A549 (cell line): Measurements from ENCODE around the gene SLC2A4RG.

ENCODE experiments used
- CHD2 ChIP-seq: fragments of 150-350 bp; IDR thresholded peaks from 2 replicates; pipeline ENCODE4 v1.6.1; 2014; ENCODE audit warnings: low read length; ENCODE audit not compliant: partially characterized antibody
- JUN ChIP-seq, 2 experiments: fragments of >200 bp; sonication (Bioruptor Twin); formaldehyde crosslinking; IDR thresholded peaks; 2 replicates in 1 of 2; 3 replicates in 1 of 2; pipeline ENCODE4 v1.6.1; 2016 to 2017
- MAZ ChIP-seq: fragments of 150-350 bp; IDR thresholded peaks from 2 replicates; pipeline ENCODE4 v1.6.1; 2014; ENCODE audit warnings: antibody characterized with exemption, low read depth, low read length, borderline replicate concordance
- POLR2A ChIP-seq: IDR thresholded peaks from 2 replicates; pipeline ENCODE4 v1.6.1; 2012; ENCODE audit warnings: mild to moderate bottlenecking, low read length
- RARB ChIP-seq: fragments of 250-450 bp; sonication (Bioruptor Pico); IDR thresholded peaks from 2 replicates; pipeline ENCODE4 v1.8.0; 2021; ENCODE audit warnings: mild to moderate bottlenecking, moderate library complexity
- SMC3 ChIP-seq: fragments of >200 bp; sonication (Bioruptor Twin); formaldehyde crosslinking; IDR thresholded peaks from 3 replicates; pipeline ENCODE4 v1.6.1; 2018; ENCODE audit warnings: inconsistent platforms
- ZSCAN20 ChIP-seq: fragments of 250-450 bp; sonication (Bioruptor Pico); IDR thresholded peaks from 2 replicates; pipeline ENCODE4 v1.8.0; 2022; ENCODE audit warnings: mild to moderate bottlenecking, moderate library complexity
- TF ChIP-seq, protein P1 (sequence below): fragments of >200 bp; sonication (Bioruptor Twin); formaldehyde crosslinking; IDR thresholded peaks from 3 replicates; pipeline ENCODE4 v1.5.1; 2016
- TF ChIP-seq, protein P2 (sequence below): IDR thresholded peaks from 2 replicates; pipeline ENCODE4 v1.6.1; 2012
- TF ChIP-seq, protein P3 (sequence below): fragments of 200-600 bp; sonication (generic); IDR thresholded peaks from 2 replicates; pipeline ENCODE4 v1.6.1; 2016; ENCODE audit warnings: antibody characterized with exemption, mild to moderate bottlenecking, moderate library complexity

DNA sequence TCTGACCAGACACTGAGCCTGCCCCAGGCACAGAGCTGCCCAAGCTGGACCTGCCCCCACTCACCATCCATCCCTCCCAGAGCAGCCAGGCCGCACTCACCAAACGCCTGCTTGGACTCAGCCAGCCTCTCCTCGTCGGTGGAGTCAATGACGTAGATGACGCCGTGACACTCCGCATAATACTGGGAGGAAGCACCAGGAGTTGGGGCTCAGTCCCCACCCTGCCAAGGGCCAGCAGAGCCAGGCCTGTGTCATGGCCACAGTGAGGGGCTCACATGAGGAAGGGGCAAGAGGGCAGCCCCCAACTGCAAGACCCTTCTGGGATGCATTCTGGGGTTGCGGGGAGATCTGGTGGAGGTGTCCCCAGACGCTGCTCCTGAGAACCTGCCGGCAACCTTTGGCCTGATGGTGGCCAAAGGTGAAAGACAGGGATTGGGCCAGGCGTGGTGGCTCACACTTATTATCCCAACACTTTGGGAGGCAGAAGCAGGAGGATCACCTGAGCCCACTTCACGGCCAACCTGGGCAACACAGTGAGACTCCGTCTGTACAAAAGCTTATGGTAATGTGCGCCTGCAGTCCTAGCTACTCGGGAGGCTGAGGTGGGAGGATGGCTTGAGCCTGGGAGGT is 37.4 kb upstream of the SLC2A4RG start:
- TF ChIP-seq SMC3 (no peak), JUN (IDR thresholded peaks at IDR 0.05) (no peak), CHD2 (no peak), POLR2A (no peak), MAZ (no peak), RARB (CRISPR knock-in tag) (no peak), ZSCAN20 (no peak)
- TF ChIP-seq, protein P1, sequence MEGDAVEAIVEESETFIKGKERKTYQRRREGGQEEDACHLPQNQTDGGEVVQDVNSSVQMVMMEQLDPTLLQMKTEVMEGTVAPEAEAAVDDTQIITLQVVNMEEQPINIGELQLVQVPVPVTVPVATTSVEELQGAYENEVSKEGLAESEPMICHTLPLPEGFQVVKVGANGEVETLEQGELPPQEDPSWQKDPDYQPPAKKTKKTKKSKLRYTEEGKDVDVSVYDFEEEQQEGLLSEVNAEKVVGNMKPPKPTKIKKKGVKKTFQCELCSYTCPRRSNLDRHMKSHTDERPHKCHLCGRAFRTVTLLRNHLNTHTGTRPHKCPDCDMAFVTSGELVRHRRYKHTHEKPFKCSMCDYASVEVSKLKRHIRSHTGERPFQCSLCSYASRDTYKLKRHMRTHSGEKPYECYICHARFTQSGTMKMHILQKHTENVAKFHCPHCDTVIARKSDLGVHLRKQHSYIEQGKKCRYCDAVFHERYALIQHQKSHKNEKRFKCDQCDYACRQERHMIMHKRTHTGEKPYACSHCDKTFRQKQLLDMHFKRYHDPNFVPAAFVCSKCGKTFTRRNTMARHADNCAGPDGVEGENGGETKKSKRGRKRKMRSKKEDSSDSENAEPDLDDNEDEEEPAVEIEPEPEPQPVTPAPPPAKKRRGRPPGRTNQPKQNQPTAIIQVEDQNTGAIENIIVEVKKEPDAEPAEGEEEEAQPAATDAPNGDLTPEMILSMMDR = no peak
- TF ChIP-seq, protein P2, sequence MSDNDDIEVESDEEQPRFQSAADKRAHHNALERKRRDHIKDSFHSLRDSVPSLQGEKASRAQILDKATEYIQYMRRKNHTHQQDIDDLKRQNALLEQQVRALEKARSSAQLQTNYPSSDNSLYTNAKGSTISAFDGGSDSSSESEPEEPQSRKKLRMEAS = no peak
- TF ChIP-seq, protein P3, sequence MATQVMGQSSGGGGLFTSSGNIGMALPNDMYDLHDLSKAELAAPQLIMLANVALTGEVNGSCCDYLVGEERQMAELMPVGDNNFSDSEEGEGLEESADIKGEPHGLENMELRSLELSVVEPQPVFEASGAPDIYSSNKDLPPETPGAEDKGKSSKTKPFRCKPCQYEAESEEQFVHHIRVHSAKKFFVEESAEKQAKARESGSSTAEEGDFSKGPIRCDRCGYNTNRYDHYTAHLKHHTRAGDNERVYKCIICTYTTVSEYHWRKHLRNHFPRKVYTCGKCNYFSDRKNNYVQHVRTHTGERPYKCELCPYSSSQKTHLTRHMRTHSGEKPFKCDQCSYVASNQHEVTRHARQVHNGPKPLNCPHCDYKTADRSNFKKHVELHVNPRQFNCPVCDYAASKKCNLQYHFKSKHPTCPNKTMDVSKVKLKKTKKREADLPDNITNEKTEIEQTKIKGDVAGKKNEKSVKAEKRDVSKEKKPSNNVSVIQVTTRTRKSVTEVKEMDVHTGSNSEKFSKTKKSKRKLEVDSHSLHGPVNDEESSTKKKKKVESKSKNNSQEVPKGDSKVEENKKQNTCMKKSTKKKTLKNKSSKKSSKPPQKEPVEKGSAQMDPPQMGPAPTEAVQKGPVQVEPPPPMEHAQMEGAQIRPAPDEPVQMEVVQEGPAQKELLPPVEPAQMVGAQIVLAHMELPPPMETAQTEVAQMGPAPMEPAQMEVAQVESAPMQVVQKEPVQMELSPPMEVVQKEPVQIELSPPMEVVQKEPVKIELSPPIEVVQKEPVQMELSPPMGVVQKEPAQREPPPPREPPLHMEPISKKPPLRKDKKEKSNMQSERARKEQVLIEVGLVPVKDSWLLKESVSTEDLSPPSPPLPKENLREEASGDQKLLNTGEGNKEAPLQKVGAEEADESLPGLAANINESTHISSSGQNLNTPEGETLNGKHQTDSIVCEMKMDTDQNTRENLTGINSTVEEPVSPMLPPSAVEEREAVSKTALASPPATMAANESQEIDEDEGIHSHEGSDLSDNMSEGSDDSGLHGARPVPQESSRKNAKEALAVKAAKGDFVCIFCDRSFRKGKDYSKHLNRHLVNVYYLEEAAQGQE = no peak
